HL-60/S4 treated with phorbol 12-myristate 13-acetate at 8.2 ng/mL for 4 days and 3 days (cell line): ENCODE measurements around the gene AP3D1.

ENCODE experiments used
- in situ Hi-C: fragments of 300-500 bp; cut with MboI; formaldehyde crosslinking; loops from 2 replicates; pipeline ENCODE4 v1.15.0; 2022; ENCODE audit warnings: low sequenced_read_pairs

The AP3D1 gene

DNA sequence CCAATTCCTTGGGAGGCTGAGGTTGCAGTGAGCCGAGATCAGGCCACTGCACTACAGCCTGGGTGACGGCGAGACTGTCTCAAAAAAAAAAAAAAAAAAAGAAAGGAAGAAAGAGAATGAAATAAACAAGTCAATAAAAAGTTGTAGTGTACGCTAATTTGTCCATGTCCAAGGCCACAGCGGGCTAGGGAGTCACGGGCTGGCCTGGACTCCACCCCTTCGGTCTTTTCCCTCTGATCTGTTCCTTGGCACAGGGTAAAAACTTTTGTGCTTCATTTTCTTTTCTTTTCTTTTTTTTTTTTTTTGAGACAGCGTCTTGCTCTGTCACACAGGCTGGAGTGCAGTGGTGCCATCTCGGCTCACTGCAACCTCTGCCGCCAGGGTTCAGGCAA is 80.9 kb downstream of the AP3D1 start:
- in situ Hi-C loops: no loop called here

DNA sequence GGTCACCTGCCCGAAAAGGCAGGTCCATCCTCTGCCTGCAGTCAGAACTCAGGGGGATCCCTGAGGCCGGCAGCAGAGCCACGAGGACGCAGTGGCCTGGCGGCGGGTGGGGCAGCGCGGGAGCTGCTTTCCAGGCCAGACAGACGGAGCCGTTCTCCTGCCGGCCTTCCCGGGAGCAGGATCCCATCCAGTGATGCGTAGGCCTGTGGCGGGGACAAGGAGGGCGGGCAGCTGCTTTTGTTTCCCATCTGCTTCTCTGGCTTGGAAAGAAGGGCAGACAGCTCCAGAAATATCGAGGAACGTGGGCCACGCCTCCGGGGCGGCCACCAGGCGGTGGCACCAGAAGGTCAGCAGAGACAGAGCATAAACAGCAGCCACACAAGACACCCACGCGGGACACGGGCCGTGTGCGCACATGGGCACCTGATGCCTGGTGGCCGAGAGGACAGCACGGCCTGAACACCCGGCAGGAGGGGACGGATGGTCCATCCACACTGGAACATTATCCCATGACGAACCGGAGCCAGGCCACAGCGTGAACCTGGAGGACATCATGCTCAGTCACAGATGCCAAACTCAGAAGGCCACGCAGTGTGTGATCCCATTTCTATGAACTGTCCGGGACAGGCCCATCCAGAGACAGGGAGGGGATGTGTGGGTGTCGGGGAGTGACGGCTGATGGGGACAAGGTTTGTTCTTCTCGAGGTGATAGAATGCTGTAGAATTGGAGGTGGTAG is 86.4 kb downstream of the AP3D1 start:
- in situ Hi-C loops: no loop called here

DNA sequence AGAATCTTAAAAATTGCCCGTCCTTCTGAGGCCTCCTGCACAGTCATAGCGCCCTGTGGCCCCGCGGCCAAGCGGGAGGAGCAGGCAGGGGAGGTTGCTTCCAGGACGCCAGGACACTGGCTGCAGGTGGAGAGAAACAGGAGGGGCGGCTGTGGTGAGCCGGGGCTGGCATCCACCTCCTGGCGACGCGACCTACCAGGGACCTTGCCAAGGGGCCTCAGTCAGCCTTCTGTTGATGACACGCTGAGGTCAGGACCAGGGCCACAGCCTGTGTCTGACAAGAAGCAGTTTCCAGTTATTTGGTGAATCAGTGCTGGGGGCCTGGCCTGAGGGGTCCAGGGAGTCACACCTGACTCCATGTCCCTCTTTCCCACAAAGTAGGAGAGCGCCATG is 87.0 kb downstream of the AP3D1 start:
- in situ Hi-C loops: no loop called here

DNA sequence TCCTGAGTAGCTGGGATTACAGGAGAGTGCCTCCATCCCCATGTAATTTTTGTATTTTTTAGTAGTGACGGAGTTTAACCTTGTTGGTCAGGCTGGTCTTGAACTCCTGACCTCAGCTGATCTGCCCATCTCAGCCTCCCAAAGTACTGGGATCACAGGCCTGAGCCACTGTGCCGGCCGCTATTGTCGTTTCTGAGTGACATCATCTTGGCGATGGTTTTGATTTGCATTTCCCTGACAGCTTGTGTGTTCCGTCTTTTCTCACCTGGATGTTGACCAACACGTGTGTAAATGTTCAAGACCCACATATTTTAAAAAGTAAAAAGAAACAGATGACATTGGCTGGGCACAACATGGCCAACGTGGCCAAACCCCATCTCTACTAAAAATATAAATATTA is 87.5 kb downstream of the AP3D1 start:
- in situ Hi-C loops: no loop called here

DNA sequence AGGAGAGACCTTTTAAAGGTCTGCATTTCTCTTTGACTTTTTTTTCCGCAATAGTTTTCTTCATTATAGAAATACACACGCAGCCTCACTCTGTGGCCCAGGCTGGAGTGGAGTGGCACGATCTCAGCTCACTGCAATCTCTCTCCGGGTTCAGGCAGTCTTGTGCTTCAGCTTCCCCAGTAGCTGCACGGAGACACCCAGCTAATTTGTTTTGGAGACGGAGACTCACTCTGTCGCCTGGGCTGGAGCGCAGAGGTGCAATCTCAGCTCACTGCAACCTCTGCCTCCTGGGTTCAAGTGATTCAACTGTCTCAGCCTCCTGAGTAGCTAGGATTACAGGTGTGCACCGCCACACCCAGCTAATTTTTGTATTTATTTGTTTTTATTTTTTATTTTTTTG is 88.6 kb downstream of the AP3D1 start:
- in situ Hi-C loops: no loop called here

DNA sequence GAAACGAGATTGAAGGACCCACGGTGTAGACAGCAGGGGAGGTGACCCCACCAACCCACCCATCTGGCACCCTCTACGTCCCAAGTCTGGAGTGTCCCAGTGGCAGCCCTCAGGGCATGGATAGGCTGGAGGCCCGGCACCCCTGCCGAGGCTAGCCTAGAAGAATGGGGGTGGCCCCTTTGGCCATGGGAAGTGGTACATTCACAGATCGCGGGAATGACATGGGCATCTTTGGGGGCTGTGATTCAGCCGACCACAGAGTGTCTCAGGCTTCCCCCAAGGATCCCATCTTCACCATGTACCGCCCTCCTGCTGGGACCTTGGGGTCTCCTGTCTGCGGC is 89.0 kb downstream of the AP3D1 start:
- in situ Hi-C loops: no loop called here

DNA sequence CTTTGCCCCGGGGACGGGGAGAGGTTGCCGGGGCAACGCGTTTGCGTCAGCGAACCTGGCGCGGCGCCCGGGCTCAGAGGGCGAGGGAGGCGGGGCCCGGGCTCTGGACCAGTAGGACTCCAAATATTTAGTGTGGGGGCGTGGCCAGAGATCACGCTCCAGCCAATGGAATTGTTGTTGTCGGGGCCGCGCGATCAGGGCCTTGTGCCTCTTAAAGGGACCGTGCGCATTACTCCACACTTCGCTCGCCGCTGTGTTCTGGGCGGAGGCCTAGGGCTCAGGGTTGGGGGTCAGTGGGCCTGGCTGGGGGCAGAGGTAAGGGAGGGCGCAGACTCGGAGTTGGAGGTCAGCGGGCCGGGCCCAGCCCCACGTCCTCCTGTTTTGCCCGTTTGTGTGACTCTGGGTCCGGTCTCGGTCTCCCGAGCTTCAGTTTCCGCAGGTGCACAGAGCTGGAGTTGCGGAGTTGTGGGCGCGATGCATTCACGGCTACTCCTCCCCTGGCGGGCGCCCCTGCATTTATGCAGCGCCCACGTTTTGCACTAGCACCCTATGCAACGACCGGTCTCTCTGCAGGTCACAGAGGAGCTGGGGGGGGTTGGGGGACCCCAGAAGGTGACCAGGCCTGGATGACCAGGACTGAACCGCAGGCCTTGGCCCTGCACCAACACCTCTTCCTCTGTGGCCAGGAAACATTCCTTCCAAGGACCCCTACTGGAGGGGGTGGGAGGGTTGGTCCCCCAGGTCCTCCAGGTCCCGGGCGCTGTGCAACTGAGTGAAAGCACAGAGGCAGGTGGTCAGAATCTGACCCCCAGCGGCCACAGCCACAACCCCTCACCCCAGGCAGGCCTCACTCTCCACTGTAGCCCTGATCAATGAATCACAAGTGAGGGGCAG is 89.6 kb downstream of the AP3D1 start:
- in situ Hi-C loops: no loop called here

DNA sequence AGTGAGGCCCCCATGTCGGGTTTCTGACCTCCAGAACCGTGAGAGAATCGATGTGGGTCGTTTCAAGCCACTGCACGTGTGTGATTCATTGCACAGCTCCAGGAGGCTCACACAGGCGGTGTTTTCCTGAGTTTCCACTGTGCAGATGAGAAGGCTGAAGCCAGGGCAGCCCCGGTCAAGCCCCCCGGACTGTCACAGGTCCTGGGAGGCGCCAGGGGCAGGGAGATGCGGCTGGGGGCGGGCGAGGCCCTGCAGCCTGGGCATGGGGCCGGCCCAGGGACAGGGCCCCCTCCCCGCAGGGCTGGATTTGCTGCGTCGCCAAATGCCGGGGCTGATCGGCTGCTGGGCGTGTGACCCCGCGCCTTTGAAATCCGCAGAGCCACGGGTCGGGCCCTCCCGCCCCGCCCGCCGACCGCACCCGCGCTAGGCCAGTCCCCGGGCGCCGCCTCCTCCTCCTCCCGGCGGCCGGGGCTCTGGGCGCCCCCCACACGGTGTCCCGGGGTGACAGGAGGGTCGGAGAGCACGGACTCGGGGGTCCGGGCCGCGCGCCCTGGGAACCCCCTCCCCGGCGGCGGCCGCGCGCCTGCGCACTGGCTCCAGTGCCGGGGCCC is 90.4 kb downstream of the AP3D1 start:
- in situ Hi-C loops: no loop called here

DNA sequence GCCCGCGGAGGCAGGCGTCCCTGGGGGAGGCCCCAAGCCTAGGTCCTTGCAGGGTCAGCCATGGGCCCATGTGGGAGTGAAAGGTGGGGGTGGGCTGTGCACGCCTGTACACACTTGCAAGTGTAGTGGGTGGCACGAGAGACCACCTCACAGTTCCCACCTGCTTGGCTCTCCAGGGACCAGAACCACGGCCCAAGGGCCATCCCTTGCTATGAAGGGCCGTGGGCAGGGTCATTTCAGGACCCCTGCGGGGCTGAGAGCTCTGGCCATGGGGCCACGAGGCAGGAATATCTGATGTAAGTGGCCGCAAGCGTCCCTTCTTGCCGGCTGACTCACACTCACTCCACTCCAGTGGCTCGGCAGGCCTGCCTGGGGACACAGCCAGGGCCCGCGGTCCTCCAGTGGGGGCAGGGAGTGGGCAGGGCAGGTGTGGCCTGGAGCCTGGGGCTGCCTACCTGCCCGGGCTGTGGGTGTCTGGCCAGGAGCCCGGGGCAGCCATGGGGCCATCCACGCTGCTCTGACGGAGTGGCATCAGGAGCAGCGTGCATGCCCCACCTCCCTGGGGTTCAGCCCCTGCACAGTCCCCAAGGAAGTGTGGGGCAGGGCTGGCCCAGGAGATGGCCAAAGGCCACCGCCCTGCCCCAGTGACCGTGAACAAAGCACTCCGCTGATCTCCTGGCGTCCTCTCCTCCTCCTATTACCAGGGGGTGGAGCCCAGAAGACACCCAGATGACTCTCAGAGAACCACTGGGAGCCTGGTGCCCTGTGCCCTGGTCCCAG is 91.8 kb downstream of the AP3D1 start:
- in situ Hi-C loops: no loop called here

DNA sequence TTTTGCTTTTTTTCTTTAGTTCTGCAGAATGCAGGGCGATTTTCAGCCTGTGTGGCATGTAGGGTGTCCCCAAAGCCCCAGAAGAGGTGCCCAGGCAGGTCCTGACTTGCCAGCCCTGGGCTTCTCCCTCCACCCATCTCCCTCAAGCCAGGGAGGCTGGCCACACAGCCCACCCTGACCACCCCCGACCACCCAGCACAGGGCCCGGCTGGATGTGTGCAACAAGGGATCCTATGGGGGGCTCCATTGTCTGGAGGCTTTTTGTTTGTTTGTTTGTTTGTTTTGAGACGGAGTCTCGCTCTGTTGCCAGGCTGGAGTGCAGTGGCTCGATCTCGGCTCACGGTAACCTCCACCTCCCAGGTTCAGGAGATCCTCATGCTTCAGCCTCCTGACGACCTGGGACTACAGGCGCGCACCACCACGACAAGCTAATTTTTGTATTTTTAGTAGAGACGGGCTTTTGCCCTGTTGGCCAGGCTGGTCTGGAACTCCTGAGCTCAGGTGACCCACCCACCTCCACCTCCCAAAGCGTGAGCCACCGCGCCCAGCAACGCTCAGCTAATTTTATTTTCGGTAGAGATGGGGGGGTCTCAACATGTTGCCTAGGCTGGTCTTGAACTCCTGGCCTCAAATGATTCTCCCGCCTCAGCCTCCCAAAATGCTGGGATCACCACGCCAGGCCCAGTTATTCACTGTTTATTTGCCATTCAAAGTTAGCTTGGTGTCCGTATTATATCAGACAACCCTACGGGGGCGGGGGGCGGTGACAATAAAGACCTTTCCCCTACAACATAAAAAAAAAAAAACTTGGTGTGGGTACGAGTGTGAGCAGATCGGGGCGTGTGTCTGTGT is 92.6 kb downstream of the AP3D1 start:
- in situ Hi-C loops: no loop called here

DNA sequence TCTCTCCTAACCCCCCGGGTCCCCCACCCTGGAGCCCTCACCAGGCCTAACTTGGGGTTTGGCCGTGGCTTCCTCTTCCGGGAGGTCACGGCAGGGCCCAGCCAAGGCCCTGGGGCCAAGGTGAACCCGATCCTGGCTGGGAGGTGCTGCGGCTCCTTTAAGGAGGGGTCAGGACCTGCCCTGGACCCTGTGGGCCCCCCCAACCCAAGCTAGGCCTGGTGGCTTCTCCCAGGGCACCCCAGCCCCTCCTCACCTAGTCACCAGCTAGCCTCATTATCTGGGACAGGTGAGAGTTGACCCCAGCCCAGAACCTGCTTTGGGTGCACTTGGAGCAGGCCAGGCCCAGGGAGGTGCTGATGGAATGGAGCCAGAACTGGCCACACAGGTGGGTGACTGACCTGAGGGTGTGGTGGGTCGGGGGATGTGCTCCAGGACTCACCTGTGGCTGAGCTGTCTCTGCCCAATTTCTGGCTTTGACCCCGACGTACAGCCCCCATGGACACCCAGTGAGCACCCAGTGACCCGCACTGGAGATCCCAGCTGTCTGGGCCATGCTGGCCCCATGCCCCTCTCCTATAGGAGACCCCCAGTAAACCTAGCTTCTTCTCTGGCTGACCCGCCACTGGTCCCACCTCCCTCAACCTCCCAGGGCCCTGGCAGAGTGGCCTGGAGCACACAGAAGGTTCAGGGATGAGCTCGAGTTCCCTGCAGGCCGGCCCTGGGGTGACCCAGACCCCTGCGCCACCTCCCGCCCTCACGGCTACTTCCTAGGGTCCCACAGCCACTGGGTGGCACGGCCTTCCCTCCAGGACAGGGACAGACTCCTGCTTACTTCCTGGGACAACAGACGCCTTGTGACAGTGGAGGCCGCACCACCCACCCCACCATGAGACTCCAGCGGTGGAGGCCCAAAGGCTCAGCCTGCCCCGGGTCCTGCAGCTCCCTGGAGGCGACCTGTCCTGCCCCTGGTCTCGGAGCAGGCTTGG is 93.6 kb downstream of the AP3D1 start:
- in situ Hi-C loops: no loop called here

DNA sequence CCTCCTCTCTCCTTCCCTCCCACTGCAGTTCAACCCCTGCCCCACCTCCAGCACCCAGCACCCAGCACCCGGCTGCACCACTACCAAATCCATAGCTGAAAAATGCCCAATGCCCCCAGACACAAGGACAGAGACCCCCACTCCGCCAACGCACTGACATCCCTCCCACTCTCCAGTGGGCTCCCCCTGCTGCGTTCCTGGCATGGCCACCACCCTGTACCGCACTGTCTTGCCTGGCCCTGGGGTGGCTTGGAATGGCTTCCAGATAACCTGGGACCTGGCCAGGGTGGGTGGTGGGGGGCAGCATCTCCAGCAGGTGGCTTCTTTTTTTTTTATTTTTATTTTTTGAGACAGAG is 94.6 kb downstream of the AP3D1 start:
- in situ Hi-C loops: no loop called here

DNA sequence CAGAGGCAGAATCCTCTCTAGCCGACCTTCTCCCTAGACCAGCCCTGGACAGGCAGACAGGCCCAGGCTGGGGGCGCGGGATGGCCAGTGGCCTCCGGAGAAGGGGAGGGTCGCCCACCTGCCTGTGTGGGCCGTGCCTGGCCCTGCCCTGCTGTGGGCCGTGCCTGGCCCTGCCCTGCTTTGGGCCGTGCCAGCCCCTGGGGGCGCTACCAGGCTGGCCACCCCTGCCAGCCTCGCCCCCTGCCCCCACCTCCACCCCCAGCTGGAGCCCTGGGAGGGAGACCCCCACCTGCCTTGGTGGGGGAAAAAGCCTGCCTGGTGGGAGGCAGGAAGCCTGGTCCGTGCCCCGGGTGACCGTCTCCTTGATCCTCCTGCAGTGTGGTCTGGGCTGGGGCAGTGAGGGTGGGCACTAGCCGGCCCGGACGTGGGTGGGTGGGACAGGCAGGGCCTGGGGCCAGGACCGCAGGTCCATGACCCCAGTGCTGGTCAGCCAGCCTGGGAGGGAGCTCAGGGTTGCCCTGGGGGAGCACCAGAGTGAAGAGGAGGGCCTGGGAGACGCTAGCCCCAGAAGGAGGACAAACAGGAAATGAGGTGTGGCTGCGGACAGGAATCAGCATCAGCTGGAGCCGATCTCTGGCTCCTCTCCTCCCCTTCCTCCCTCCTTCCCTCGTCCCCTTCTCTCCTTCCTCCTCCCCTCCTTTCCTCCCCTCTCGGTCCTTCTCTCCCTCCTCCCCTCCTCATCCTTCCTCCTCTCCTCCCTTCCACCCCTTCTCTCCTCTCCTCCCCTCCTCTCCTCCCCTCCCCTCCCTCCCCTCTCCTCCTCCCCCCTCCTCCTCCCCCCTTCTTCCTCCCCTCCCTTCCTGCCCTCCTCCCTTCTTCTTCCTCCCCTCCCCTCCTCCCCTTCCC is 95.2 kb downstream of the AP3D1 start:
- in situ Hi-C loops: no loop called here

DNA sequence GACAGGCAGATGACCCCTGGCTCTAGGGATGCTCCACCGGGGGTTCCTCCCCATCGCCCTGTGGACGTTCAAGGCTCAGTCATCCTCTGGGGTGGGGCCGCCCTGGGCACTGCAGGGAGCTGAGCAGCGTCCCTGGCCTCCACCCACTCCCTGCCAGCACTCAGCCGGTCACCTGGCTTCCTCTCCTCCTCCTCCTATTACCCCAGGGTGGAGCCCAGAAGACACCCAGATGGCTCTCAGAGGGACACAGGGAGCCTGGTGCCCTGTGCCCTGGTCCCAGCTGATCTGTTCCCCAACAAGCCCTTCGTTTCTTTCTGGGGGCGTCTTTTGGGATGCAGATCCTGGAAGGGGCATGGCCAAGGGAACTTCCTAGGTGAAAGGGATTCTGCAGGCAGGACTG is 96.6 kb downstream of the AP3D1 start:
- in situ Hi-C loops: no loop called here

DNA sequence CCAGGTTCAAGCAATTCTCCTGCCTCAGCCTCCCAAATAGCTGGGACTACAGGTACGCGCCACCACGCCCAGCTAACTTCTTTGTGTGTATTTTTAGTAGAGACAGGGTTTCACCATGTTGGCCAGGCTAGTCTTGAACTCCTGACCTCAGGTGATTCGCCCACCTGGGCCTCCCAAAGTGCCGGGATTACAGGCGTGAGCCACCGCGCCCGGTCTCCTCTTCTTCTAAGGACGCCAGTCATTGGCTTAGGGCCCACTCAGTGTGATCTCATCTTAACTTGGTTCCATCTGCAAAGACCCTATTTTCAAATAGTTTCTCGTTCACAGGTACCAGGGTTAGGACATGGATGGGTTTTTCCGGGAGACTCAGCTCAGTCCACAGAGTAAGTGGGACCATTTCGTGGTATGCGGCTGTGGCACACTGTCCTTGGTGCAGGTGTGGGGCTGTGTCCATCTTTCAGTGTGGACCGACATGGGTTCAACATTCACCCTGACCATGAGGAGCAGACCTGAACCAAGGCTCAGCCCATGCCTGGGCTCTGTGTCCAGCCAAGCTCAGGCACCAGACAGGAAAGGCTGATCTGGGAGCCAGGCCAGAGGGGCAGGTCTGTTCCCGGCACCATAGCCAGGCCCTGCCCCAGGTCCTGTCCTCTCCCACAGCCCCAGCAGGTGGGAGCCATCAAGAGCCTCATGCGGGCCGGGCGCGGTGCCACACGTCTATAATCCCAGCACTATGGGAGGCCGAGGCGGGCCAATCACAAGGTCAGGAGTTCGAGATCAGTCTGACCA is 97.6 kb downstream of the AP3D1 start:
- in situ Hi-C loops: no loop called here

DNA sequence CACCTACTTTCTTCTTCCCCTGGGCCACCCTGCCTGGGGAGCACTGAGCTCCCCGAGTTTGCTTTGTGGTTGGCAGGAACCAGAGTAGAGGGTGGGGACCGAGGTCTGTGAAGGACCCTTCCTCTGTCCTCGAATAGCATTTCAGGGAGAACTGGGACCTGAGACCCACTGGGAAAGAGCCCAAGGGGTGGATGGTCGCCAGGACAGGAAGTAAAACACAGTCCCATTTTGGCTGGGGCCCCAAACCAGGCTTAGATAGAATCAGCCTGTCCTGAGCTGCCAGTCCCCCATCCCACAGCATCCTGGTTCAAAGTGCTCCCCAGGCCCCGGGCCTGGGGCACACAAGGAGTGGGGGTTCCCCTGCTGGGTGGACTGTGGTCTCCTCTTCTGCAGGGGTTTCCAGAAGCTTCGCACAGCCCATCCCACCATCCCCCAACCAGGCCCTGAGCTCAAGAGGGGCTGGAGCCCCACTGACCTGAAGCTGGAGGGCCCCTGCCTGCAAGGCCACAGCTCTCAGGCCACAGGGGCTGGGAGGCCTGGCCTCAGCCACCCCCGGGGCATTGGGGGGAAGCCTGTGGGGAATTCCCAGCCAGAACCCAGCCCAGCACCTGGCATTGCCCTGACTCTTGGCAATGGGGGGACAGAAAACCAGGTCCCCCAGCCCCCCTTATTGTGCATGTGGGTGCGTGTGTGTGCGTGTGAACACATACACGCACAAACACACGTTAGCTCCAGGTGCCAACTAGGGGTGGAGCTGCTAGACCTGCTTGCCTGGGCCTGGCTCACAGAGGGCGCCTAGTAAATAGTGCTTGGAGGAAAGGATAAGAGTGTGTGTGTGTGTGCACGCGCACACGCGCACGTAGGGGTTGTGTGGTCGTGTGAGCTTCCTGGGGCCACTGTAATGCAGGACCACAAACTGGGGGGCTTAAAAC is 99.3 kb downstream of the AP3D1 start:
- in situ Hi-C loops: no loop called here
